HepG2 (cell line): Measurements from ENCODE around the gene MICAL1. TPM values are rescaled to one million over a fixed set of nuclear protein-coding genes. Genes with fewer than 3 reads are reported as not detected.

Experiments
- ATAC-seq: fragments of 200-7000 bp; cut with Tn5 transposase; 3 replicates; pipeline ENCODE4 v1.9.1; 2020; ENCODE audit warnings: mild to moderate bottlenecking, moderate library complexity
- BruUV-seq: library from RNA; stranded (reverse); fragments of 400-500 nt; replicated peaks from 2 replicates; lab custom pipeline; 2021; lab: Mats Ljungman, UMichigan
- CTCF ChIA-PET: fragments of 300-600 bp; formaldehyde crosslinking; extraction: SDS; loops from one replicate; lab custom pipeline; 2021; ENCODE audit warnings: low total read pairs, inconsistent platforms, low intra/inter-chr PET ratio; lab: Yijun Ruan, JAX
- POLR2A ChIA-PET: fragments of 350-600 bp; sonication (Branson Sonifier 250); formaldehyde crosslinking; loops from one replicate; lab custom pipeline; 2020; ENCODE audit warnings: antibody characterized with exemption, inconsistent platforms; lab: Yijun Ruan, JAX
- DNase-seq: peaks from one replicate; pipeline ENCODE4 v3.0.0-alpha.2; 2015; ENCODE audit warnings: low spot score
- FAIRE-seq: peaks from 3 replicates; lab custom pipeline; 2011; peaks lifted over from hg19 to GRCh38; lab: Jason Lieb, UNC
- H2AFZ ChIP-seq: one replicate; pipeline ENCODE4 v1.6.1; 2011; ENCODE audit warnings: low read length, inconsistent platforms
- H3K27ac ChIP-seq: fragments of 300-600 bp; 3 replicates; pipeline ENCODE4 v1.8.0; 2011; ENCODE audit warnings: mixed run types, mild to moderate bottlenecking, mixed read lengths, low read length, inconsistent platforms; ENCODE audit not compliant: insufficient read depth; ENCODE audit errors: extremely low read length
- H3K27me3 ChIP-seq, 2 experiments: fragments of 200-600 bp in 1 of 2; 2 replicates in 1 of 2; 3 replicates in 1 of 2; pipeline versions ENCODE4 v1.6.0 to v1.8.0; 2011; ENCODE audit warnings: low read length in 2 of 2, mild to moderate bottlenecking in 2 of 2, moderate library complexity in 2 of 2, inconsistent platforms in 1 of 2; ENCODE audit not compliant: insufficient read depth in 2 of 2, control insufficient read depth in 1 of 2
- H3K36me3 ChIP-seq, 2 experiments: fragments of 200-600 bp in 1 of 2; replicated peaks in 1 of 2; 2 replicates in 1 of 2; 3 replicates in 1 of 2; pipeline versions ENCODE4 v1.5.1 to v1.8.0; 2011; ENCODE audit warnings: low read length in 2 of 2, inconsistent platforms in 1 of 2; ENCODE audit not compliant: insufficient read depth in 2 of 2, control insufficient read depth in 1 of 2
- H3K4me1 ChIP-seq: 2 replicates; pipeline ENCODE4 v1.5.1; 2012; ENCODE audit warnings: low read length, inconsistent platforms; ENCODE audit not compliant: insufficient read depth
- H3K4me2 ChIP-seq: 2 replicates; pipeline ENCODE4 v1.6.0; 2011; ENCODE audit warnings: low read depth, low read length, inconsistent platforms
- H3K4me3 ChIP-seq, 3 experiments: fragments of 200-600 bp in 1 of 3; sonication (generic), shearing (Covaris generic) in 1 of 3; replicated peaks in 1 of 3; 2 replicates each; pipeline ENCODE4 v1.5.1; 2011 to 2016; ENCODE audit warnings: low read length in 3 of 3, inconsistent platforms in 2 of 3, low read depth in 2 of 3, mild to moderate bottlenecking in 2 of 3, control low read depth in 1 of 3, mixed read lengths in 1 of 3; ENCODE audit not compliant: insufficient read depth in 1 of 3
- H3K79me2 ChIP-seq: one replicate; pipeline ENCODE4 v1.6.1; 2011; ENCODE audit warnings: low read length, inconsistent platforms; ENCODE audit not compliant: insufficient read depth
- H3K9ac ChIP-seq: 2 replicates; pipeline ENCODE4 v1.6.0; 2011; ENCODE audit warnings: mild to moderate bottlenecking, low read depth, low read length, inconsistent platforms; ENCODE audit not compliant: insufficient read depth
- H3K9me3 ChIP-seq: 2 replicates; pipeline ENCODE4 v1.5.1; 2012; ENCODE audit warnings: mild to moderate bottlenecking, low read length
- H4K20me1 ChIP-seq: 2 replicates; pipeline ENCODE4 v1.6.0; 2011; ENCODE audit warnings: inconsistent platforms, mild to moderate bottlenecking, low read length, moderate library complexity; ENCODE audit not compliant: insufficient read depth
- ATF1 ChIP-seq: IDR thresholded peaks from 2 replicates; pipeline ENCODE4 v1.6.1; 2016; ENCODE audit warnings: mild to moderate bottlenecking, control low read depth
- CENPX ChIP-seq: sonication (generic); formaldehyde crosslinking; IDR thresholded peaks from 2 replicates; pipeline ENCODE4 v1.9.0; 2021; ENCODE audit warnings: mild to moderate bottlenecking, missing genetic modification reagents, moderate library complexity
- FOXA1 ChIP-seq, 2 experiments: fragments of 450-650 bp in 1 of 2; sonication (generic) in 1 of 2; formaldehyde crosslinking in 1 of 2; IDR thresholded peaks; 2 replicates each; pipeline versions ENCODE4 v1.4.0 to v1.6.1; 2016 to 2020; ENCODE audit warnings: missing genetic modification reagents in 1 of 2
- KAT7 ChIP-seq: IDR thresholded peaks from 2 replicates; pipeline ENCODE4 v1.6.1; 2018; ENCODE audit warnings: borderline replicate concordance, missing compliant biosample characterization
- PBX3 ChIP-seq: sonication (generic); formaldehyde crosslinking; IDR thresholded peaks from 2 replicates; pipeline ENCODE4 v1.8.1; 2023; ENCODE audit warnings: missing genetic modification reagents, inconsistent platforms, borderline replicate concordance
- SP1 ChIP-seq, 2 experiments: fragments of 450-650 bp in 1 of 2; sonication (generic) in 1 of 2; formaldehyde crosslinking in 1 of 2; IDR thresholded peaks; 2 replicates each; pipeline versions ENCODE4 v1.4.0 to v1.6.1; 2016 to 2020; ENCODE audit warnings: missing genetic modification reagents in 1 of 2
- SRSF4 ChIP-seq: fragments of 200-400 bp; formaldehyde crosslinking; IDR thresholded peaks from one replicate; pipeline ENCODE4 v1.6.1; 2018; ENCODE audit warnings: mild to moderate bottlenecking, low read depth, low read length, moderate library complexity; ENCODE audit not compliant: poor library complexity, severe bottlenecking
- ZBTB14 ChIP-seq: sonication (generic); formaldehyde crosslinking; IDR thresholded peaks from 2 replicates; pipeline ENCODE4 v1.4.0; 2020; ENCODE audit warnings: missing genetic modification reagents
- ZNF10 ChIP-seq: sonication (generic); formaldehyde crosslinking; IDR thresholded peaks from 2 replicates; pipeline ENCODE4 v1.4.0; 2020; ENCODE audit warnings: mild to moderate bottlenecking, low read depth, missing genetic modification reagents, borderline replicate concordance
- WGBS: methylation state at CpG from one replicate; pipeline ENCODE4 v1.1.6; 2017; ENCODE audit warnings: low lambda C conversion rate; 5-methylcytosine and 5-hydroxymethylcytosine counted together
- in situ Hi-C: cut with HindIII; loops from 2 replicates; pipeline ENCODE4 v1.10.0; 2017; ENCODE audit warnings: low pct_unique_long_range_greater_than_20kb; ENCODE audit not compliant: extremely low pct_ligation_motif_present
- intact Hi-C: fragments of 100-400 bp; cut with micrococcal nuclease; formaldehyde crosslinking; loops from one replicate; pipeline ENCODE4 v1.10.0; 2022; ENCODE audit not compliant: unreplicated experiment
- polyA plus RNA-seq, 8 experiments: library from polyadenylated mRNA; depleted of rRNA in 3 of 8; stranded (reverse) in 7 of 8; unstranded in 1 of 8; fragments of >200 nt; fragmentation: Illumina TruSeq in 4 of 8; extraction: Trizol in 4 of 8; gene quantifications; 2 replicates each; pipeline versions ENCODE4 v1.2.1 to v1.2.3, GENCODE V29; 2011 to 2016; ENCODE audit warnings: low read depth in 4 of 8, missing spikeins in 1 of 8, mixed read lengths in 1 of 8; ENCODE audit not compliant: insufficient read depth in 1 of 8
- total RNA-seq, 5 experiments: library from RNA; depleted of rRNA; stranded (reverse); fragments of >200 nt; fragmentation: Illumina TruSeq; extraction: Trizol; gene quantifications; 2 replicates each; pipeline ENCODE4 v1.2.3, GENCODE V29; 2016; ENCODE audit warnings: low read depth in 1 of 5
- TF ChIP-seq, protein P1 (sequence below): sonication (generic); formaldehyde crosslinking; conservative IDR thresholded peaks from 2 replicates; pipeline ENCODE4 v1.5.0; 2020; ENCODE audit warnings: missing genetic modification reagents

The MICAL1 gene
- total and polyA plus RNA-seq, 2 of the 13 experiments (the other 11 are each of a cell fraction or from before 2014, with no cell fraction given) = 6.9 to 39.0 TPM

GRCh38 chr6:109448615-109449014, 7.0 kb downstream of the MICAL1 start:
- no peak overlapping the region for H3K9ac ChIP-seq
- no peak; the same call in 2 of the 3 replicates for ATAC-seq
- no peaks in the 10 kb centered on the region for H3K4me1 ChIP-seq
- H3K79me2 ChIP-seq = no peaks in the 10 kb centered on the region
- no peak for DNase-seq
- in situ Hi-C loops (no loop called here), intact Hi-C loops (no loop called here)
- CTCF ChIA-PET = no interaction called here
- no peak overlapping the region for H3K4me2 ChIP-seq
- H3K9me3 ChIP-seq = no peaks in the 10 kb centered on the region
- FAIRE-seq = no peak
- no peak overlapping the region for H3K27ac ChIP-seq
- TF ChIP-seq SRSF4 = no peak
- no peak for TF ChIP-seq CENPX (CRISPR knock-in tag)
- no peak for TF ChIP-seq ZNF10 (CRISPR knock-in tag)
- TF ChIP-seq SP1 (IDR thresholded peaks at IDR 0.05) = no peak
- TF ChIP-seq SP1 (CRISPR knock-in tag; IDR thresholded peaks at IDR 0.05) = no peak
- no peak for TF ChIP-seq KAT7 (CRISPR knock-in tag)
- no peak for TF ChIP-seq PBX3 (CRISPR knock-in tag)
- TF ChIP-seq, protein P1, sequence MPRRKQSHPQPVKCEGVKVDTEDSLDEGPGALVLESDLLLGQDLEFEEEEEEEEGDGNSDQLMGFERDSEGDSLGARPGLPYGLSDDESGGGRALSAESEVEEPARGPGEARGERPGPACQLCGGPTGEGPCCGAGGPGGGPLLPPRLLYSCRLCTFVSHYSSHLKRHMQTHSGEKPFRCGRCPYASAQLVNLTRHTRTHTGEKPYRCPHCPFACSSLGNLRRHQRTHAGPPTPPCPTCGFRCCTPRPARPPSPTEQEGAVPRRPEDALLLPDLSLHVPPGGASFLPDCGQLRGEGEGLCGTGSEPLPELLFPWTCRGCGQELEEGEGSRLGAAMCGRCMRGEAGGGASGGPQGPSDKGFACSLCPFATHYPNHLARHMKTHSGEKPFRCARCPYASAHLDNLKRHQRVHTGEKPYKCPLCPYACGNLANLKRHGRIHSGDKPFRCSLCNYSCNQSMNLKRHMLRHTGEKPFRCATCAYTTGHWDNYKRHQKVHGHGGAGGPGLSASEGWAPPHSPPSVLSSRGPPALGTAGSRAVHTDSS (CRISPR knock-in tag) = no peak
- TF ChIP-seq ZBTB14 (CRISPR knock-in tag) = no peak
- TF ChIP-seq ATF1 (CRISPR knock-in tag) = no peak
- no peak for TF ChIP-seq FOXA1 (IDR thresholded peaks at IDR 0.05)
- TF ChIP-seq FOXA1 (CRISPR knock-in tag; IDR thresholded peaks at IDR 0.05) = no peak
- H4K20me1 ChIP-seq = no peaks in the 10 kb centered on the region
- no TSS peak for BruUV-seq
- no CpG with 5 or more reads among the region's 7 CpGs for WGBS
- H3K27me3 ChIP-seq = no peaks in the 10 kb centered on the region
- H2AFZ ChIP-seq = no peak overlapping the region
- POLR2A ChIA-PET = interaction anchor here (1.3 kb wide), 1 partner anchor 64 kb away, joined by 4 read pairs; no protein-coding TSS in a partner anchor
- peaks cover 0 to under 1% of the 10 kb centered on the region in 2 experiments; a peak in 2 of 5 replicates for H3K36me3 ChIP-seq
- H3K4me3 ChIP-seq = no peak overlapping the region
